WTC11 (cell line): Measurements from ENCODE around the gene PTPRH. TPM values are rescaled to one million over a fixed set of nuclear protein-coding genes. Genes with fewer than 3 reads are reported as not detected.
"Not testable (repeated sequence)": the region's sequence is repeated elsewhere in the genome, so short reads cannot be mapped to it uniquely, and the experiment has no call there.

Experiments
- ATAC-seq: fragments of 200-7000 bp; cut with Tn5 transposase; 2 replicates; pipeline ENCODE4 v1.10.0; 2021; ENCODE audit warnings: mild to moderate bottlenecking, moderate library complexity
- CTCF ChIA-PET: fragments of 300-600 bp; sonication (Branson Sonifier 250); formaldehyde crosslinking; loops from one replicate; lab custom pipeline; 2021; ENCODE audit warnings: antibody characterized with exemption; lab: Charles Lee
- POLR2A ChIA-PET: fragments of 350-600 bp; sonication (Branson Sonifier 250); formaldehyde crosslinking; loops from one replicate; lab custom pipeline; 2021; ENCODE audit warnings: antibody characterized with exemption; lab: Charles Lee
- DNase-seq: peaks from one replicate; pipeline ENCODE4 v3.0.0; 2021; ENCODE audit warnings: low spot score
- H3K27ac Mint-ChIP-seq: 2 replicates; pipeline ENCODE4 v1.8.0; 2021; ENCODE audit warnings: mixed read lengths
- H3K27me3 Mint-ChIP-seq: 2 replicates; pipeline ENCODE4 v1.8.0; 2021; ENCODE audit warnings: low read depth, mild to moderate bottlenecking, moderate library complexity, mixed read lengths
- H3K36me3 Mint-ChIP-seq: 2 replicates; pipeline ENCODE4 v1.8.0; 2021; ENCODE audit warnings: mixed read lengths
- H3K4me1 Mint-ChIP-seq: 2 replicates; pipeline ENCODE4 v1.8.0; 2022; ENCODE audit warnings: mixed read lengths
- H3K4me3 Mint-ChIP-seq: 2 replicates; pipeline ENCODE4 v1.8.0; 2021; ENCODE audit warnings: mild to moderate bottlenecking, moderate library complexity, mixed read lengths
- H3K9me3 Mint-ChIP-seq: 2 replicates; pipeline ENCODE4 v1.8.0; 2021; ENCODE audit warnings: mixed read lengths
- CDX4 ChIP-seq: fragments of 250-450 bp; sonication (Bioruptor Pico); IDR thresholded peaks from 2 replicates; pipeline ENCODE4 v1.9.0; 2021; ENCODE audit warnings: moderate library complexity, mild to moderate bottlenecking, inconsistent platforms, borderline replicate concordance
- EMX1 ChIP-seq: fragments of 250-450 bp; sonication (Bioruptor Pico); IDR thresholded peaks from 2 replicates; pipeline ENCODE4 v1.8.0; 2021; ENCODE audit warnings: mild to moderate bottlenecking
- FOXP4 ChIP-seq: sonication (generic); formaldehyde crosslinking; IDR thresholded peaks from 2 replicates; pipeline ENCODE4 v1.8.0; 2022; ENCODE audit warnings: mild to moderate bottlenecking, missing genetic modification reagents
- IRF1 ChIP-seq: sonication (generic); formaldehyde crosslinking; IDR thresholded peaks from 2 replicates; pipeline ENCODE4 v1.8.0; 2023; ENCODE audit warnings: missing genetic modification reagents
- MYBL2 ChIP-seq: sonication (generic); formaldehyde crosslinking; IDR thresholded peaks from 2 replicates; pipeline ENCODE4 v1.8.1; 2023; ENCODE audit warnings: mild to moderate bottlenecking, moderate library complexity, missing genetic modification reagents
- NR2C2 ChIP-seq: sonication (generic); formaldehyde crosslinking; IDR thresholded peaks from 2 replicates; pipeline ENCODE4 v1.8.0; 2022; ENCODE audit warnings: mild to moderate bottlenecking, missing genetic modification reagents
- TCF7 ChIP-seq: sonication (generic); formaldehyde crosslinking; IDR thresholded peaks from 2 replicates; pipeline ENCODE4 v1.8.0; 2022; ENCODE audit warnings: mild to moderate bottlenecking, low read depth, missing genetic modification reagents, moderate library complexity
- TEAD1 ChIP-seq: sonication (generic); formaldehyde crosslinking; IDR thresholded peaks from 2 replicates; pipeline ENCODE4 v1.8.0; 2022; ENCODE audit warnings: mild to moderate bottlenecking, missing genetic modification reagents
- ZNF138 ChIP-seq: sonication (generic); formaldehyde crosslinking; conservative IDR thresholded peaks from 2 replicates; pipeline ENCODE4 v1.8.1; 2022; ENCODE audit warnings: mild to moderate bottlenecking, moderate library complexity, missing genetic modification reagents
- ZNF671 ChIP-seq: fragments of 250-450 bp; sonication (Bioruptor Pico); IDR thresholded peaks from 2 replicates; pipeline ENCODE4 v1.8.0; 2021; ENCODE audit warnings: mild to moderate bottlenecking
- total RNA-seq: library from RNA; stranded (reverse); gene quantifications from 3 replicates; pipeline ENCODE4 v1.2.3, GENCODE V29; 2021
- TF ChIP-seq, protein P1 (sequence below): sonication (generic); formaldehyde crosslinking; IDR thresholded peaks from 2 replicates; pipeline ENCODE4 v1.8.1; 2023; ENCODE audit warnings: mild to moderate bottlenecking, missing genetic modification reagents
- TF ChIP-seq, protein P2 (sequence below): sonication (generic); formaldehyde crosslinking; IDR thresholded peaks from 2 replicates; pipeline ENCODE4 v1.8.0; 2022; ENCODE audit warnings: missing genetic modification reagents
- TF ChIP-seq, protein P3 (sequence below): sonication (generic); formaldehyde crosslinking; IDR thresholded peaks from 2 replicates; pipeline ENCODE4 v1.8.1; 2023; ENCODE audit warnings: mild to moderate bottlenecking, missing genetic modification reagents, borderline replicate concordance

The PTPRH gene
- total RNA-seq, 1 experiment from 2014 or later: 0.63 TPM

- ATAC-seq (no peak), DNase-seq (no peak)
- TF ChIP-seq TCF7 (CRISPR knock-in tag) (no peak), NR2C2 (CRISPR knock-in tag) (no peak), IRF1 (CRISPR knock-in tag) (no peak), MYBL2 (CRISPR knock-in tag) (no peak), FOXP4 (CRISPR knock-in tag) (no peak), CDX4 (no peak), ZNF671 (CRISPR knock-in tag) (no peak), TEAD1 (CRISPR knock-in tag) (no peak), EMX1 (CRISPR knock-in tag) (no peak), ZNF138 (CRISPR knock-in tag) (no peak)
- TF ChIP-seq, protein P1, sequence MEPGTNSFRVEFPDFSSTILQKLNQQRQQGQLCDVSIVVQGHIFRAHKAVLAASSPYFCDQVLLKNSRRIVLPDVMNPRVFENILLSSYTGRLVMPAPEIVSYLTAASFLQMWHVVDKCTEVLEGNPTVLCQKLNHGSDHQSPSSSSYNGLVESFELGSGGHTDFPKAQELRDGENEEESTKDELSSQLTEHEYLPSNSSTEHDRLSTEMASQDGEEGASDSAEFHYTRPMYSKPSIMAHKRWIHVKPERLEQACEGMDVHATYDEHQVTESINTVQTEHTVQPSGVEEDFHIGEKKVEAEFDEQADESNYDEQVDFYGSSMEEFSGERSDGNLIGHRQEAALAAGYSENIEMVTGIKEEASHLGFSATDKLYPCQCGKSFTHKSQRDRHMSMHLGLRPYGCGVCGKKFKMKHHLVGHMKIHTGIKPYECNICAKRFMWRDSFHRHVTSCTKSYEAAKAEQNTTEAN (CRISPR knock-in tag): no peak
- TF ChIP-seq, protein P2, sequence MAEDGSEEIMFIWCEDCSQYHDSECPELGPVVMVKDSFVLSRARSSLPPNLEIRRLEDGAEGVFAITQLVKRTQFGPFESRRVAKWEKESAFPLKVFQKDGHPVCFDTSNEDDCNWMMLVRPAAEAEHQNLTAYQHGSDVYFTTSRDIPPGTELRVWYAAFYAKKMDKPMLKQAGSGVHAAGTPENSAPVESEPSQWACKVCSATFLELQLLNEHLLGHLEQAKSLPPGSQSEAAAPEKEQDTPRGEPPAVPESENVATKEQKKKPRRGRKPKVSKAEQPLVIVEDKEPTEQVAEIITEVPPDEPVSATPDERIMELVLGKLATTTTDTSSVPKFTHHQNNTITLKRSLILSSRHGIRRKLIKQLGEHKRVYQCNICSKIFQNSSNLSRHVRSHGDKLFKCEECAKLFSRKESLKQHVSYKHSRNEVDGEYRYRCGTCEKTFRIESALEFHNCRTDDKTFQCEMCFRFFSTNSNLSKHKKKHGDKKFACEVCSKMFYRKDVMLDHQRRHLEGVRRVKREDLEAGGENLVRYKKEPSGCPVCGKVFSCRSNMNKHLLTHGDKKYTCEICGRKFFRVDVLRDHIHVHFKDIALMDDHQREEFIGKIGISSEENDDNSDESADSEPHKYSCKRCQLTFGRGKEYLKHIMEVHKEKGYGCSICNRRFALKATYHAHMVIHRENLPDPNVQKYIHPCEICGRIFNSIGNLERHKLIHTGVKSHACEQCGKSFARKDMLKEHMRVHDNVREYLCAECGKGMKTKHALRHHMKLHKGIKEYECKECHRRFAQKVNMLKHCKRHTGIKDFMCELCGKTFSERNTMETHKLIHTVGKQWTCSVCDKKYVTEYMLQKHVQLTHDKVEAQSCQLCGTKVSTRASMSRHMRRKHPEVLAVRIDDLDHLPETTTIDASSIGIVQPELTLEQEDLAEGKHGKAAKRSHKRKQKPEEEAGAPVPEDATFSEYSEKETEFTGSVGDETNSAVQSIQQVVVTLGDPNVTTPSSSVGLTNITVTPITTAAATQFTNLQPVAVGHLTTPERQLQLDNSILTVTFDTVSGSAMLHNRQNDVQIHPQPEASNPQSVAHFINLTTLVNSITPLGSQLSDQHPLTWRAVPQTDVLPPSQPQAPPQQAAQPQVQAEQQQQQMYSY (CRISPR knock-in tag): no peak
- TF ChIP-seq, protein P3, sequence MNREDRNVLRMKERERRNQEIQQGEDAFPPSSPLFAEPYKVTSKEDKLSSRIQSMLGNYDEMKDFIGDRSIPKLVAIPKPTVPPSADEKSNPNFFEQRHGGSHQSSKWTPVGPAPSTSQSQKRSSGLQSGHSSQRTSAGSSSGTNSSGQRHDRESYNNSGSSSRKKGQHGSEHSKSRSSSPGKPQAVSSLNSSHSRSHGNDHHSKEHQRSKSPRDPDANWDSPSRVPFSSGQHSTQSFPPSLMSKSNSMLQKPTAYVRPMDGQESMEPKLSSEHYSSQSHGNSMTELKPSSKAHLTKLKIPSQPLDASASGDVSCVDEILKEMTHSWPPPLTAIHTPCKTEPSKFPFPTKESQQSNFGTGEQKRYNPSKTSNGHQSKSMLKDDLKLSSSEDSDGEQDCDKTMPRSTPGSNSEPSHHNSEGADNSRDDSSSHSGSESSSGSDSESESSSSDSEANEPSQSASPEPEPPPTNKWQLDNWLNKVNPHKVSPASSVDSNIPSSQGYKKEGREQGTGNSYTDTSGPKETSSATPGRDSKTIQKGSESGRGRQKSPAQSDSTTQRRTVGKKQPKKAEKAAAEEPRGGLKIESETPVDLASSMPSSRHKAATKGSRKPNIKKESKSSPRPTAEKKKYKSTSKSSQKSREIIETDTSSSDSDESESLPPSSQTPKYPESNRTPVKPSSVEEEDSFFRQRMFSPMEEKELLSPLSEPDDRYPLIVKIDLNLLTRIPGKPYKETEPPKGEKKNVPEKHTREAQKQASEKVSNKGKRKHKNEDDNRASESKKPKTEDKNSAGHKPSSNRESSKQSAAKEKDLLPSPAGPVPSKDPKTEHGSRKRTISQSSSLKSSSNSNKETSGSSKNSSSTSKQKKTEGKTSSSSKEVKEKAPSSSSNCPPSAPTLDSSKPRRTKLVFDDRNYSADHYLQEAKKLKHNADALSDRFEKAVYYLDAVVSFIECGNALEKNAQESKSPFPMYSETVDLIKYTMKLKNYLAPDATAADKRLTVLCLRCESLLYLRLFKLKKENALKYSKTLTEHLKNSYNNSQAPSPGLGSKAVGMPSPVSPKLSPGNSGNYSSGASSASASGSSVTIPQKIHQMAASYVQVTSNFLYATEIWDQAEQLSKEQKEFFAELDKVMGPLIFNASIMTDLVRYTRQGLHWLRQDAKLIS (CRISPR knock-in tag): no peak
- no peaks in the 10 kb centered on the region for H3K9me3 Mint-ChIP-seq
- no peaks in the 10 kb centered on the region for H3K36me3 Mint-ChIP-seq
- H3K27me3 Mint-ChIP-seq: peaks cover 91% of the 10 kb centered on the region
- CTCF ChIA-PET: interaction anchor here (1.0 to 3.6 kb wide), 3 partner anchors 13 to 331 kb away, joined by 4 to 23 read pairs (median 21); no protein-coding TSS in a partner anchor
- POLR2A ChIA-PET: no interaction called here
- H3K4me1 Mint-ChIP-seq: peaks cover 24% of the 10 kb centered on the region
- no peak overlapping the region for H3K27ac Mint-ChIP-seq
- H3K4me3 Mint-ChIP-seq: peak overlapping the region; percentile 80
Measured at GRCh38 chr19:55172741-55173140, 36.6 kb downstream of the PTPRH start.

DNA sequence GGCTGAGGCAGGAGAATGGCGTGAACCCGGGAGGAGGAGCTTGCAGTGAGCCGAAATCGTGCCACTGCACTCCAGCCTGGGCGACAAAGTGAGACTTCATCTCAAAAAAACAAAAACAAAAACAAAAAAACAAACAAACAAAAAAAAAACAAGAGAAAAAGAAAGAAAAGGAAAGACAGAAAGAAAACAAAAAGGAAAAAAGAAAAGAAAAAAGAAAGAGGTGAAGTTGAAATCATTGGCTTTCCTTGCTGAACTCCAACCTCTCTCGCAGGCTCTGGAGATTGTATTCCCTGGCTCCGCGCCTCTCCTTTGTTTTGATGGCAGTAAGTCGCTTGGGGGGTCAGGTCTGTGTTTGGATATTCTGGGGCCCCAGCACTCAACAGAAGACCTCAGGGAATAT lies 37.0 kb downstream of the PTPRH start:
- POLR2A ChIA-PET, H3K36me3 Mint-ChIP-seq, H3K27ac Mint-ChIP-seq, ATAC-seq, DNase-seq, H3K9me3 Mint-ChIP-seq: not testable (repeated sequence)
- Mint-ChIP-seq H3K27me3 (peaks cover 91% of the 10 kb centered on the region), H3K4me3 (peak overlapping the region; percentile 80), H3K4me1 (peaks cover 24% of the 10 kb centered on the region)
- CTCF ChIA-PET: interaction anchor here (3.6 kb wide), 1 partner anchor 12 kb away, joined by 23 read pairs; no protein-coding TSS in a partner anchor
